ENCODE results near the gene KIF21B.
"Not testable (repeated sequence)": the region's sequence is repeated elsewhere in the genome, so short reads cannot be mapped to it uniquely, and the experiment has no call there.

Gene KIF21B

GRCh38 chr1:200935286-200935962 lies 88.1 kb downstream of the KIF21B start:
- DNase-seq, result not testable (repeated sequence)

- DNase-seq, result no peak
These were observed 88.8 kb downstream of the KIF21B start for GRCh38 chr1:200934676-200935245.

GRCh38 chr1:200931776-200932175 lies 91.7 kb downstream of the KIF21B start:
- DNase-seq, result no peak

- DNase-seq, result not testable (repeated sequence)
These were observed 93.2 kb downstream of the KIF21B start for GRCh38 chr1:200930285-200930684.

- no peak for DNase-seq
These were observed 93.8 kb downstream of the KIF21B start for GRCh38 chr1:200929530-200930278.

GRCh38 chr1:200925831-200926230 lies 97.7 kb downstream of the KIF21B start:
- DNase-seq, result peak; percentile 22 to 54 (median 46)

GRCh38 chr1:200923601-200924000 lies 99.9 kb downstream of the KIF21B start:
- no peak for DNase-seq

- DNase-seq, result no peak
These were observed 101.1 kb downstream of the KIF21B start for GRCh38 chr1:200922406-200922805.

GRCh38 chr1:200921571-200922110 lies 101.9 kb downstream of the KIF21B start:
- no peak for DNase-seq

Data from suppressor macrophage treated with lipopolysaccharide for 1 hour (primary cell).